GM21786 (cell line): ENCODE measurements around the gene POLR2E.

Source experiments
- ATAC-seq: cut with Tn5 transposase; IDR thresholded peaks from one replicate; pipeline ENCODE4 v1.9.1; 2021; ENCODE audit not compliant: unreplicated experiment

Gene POLR2E

GRCh38 chr19:1111641-1112267, 16.6 kb upstream of the POLR2E start:
- ATAC-seq = no peak

- no peak for ATAC-seq
These were observed 15.8 kb upstream of the POLR2E start for GRCh38 chr19:1110809-1111640.

- ATAC-seq = no peak
These were observed 14.8 kb upstream of the POLR2E start for GRCh38 chr19:1109697-1110671.

GRCh38 chr19:1109032-1109551, 13.9 kb upstream of the POLR2E start:
- no peak for ATAC-seq

- ATAC-seq = no peak
These were observed 13.3 kb upstream of the POLR2E start for GRCh38 chr19:1108291-1109031.

- ATAC-seq = no peak
These were observed 12.6 kb upstream of the POLR2E start for GRCh38 chr19:1107661-1108261.

GRCh38 chr19:1106841-1107660, 11.9 kb upstream of the POLR2E start:
- no peak for ATAC-seq

- ATAC-seq = no peak
These were observed 11.0 kb upstream of the POLR2E start for GRCh38 chr19:1105873-1106840.

GRCh38 chr19:1105008-1105872, 10.1 kb upstream of the POLR2E start:
- ATAC-seq = no peak

GRCh38 chr19:1104311-1105007, 9.3 kb upstream of the POLR2E start:
- no peak for ATAC-seq

GRCh38 chr19:1103708-1104310, 8.6 kb upstream of the POLR2E start, which contains the start of gene GPX4:
Gene GPX4, plus strand, starts transcription at chr19:1103994. Its CDS starts 50 bp downstream, at chr19:1104044.
- ATAC-seq = peak; percentile 50

GRCh38 chr19:1103132-1103707, 8.0 kb upstream of the POLR2E start:
- ATAC-seq = no peak

- peak; percentile 24 for ATAC-seq
These were observed 7.4 kb upstream of the POLR2E start for GRCh38 chr19:1102407-1103131.

- ATAC-seq = no peak
These were observed 6.1 kb upstream of the POLR2E start for GRCh38 chr19:1101337-1101698.
